Thyroid gland (tissue), 4 donors: ENCODE results near the gene GIPC2. TPM values are rescaled to one million over a fixed set of nuclear protein-coding genes. Genes with fewer than 3 reads are reported as not detected.
"Not testable (repeated sequence)": the region's sequence is repeated elsewhere in the genome, so short reads cannot be mapped to it uniquely, and the experiment has no call there.

Experiments
- DNase-seq, 2 donors: peaks; one replicate each; pipeline ENCODE4 v3.0.0-alpha.2; 2019
- H3K27ac ChIP-seq, 3 donors: fragments of 200-600 bp; sonication (generic); 1 replicate in 2 of 3; 2 replicates in 1 of 3; pipeline ENCODE4 v1.5.1; 2016 to 2019; ENCODE audit warnings: mild to moderate bottlenecking in 1 of 3, moderate library complexity in 1 of 3
- H3K27me3 ChIP-seq: fragments of 200-600 bp; sonication (generic); one replicate; pipeline ENCODE4 v1.5.1; 2019
- H3K36me3 ChIP-seq, 2 donors: fragments of 200-600 bp; sonication (generic); one replicate each; pipeline ENCODE4 v1.5.1; 2016 to 2019
- H3K4me1 ChIP-seq, 2 donors: fragments of 200-600 bp; sonication (generic); one replicate each; pipeline ENCODE4 v1.5.1; 2017 to 2019
- H3K4me3 ChIP-seq, 3 donors: fragments of 200-600 bp; sonication (generic); replicated peaks in 1 of 3; 1 replicate in 2 of 3; 2 replicates in 1 of 3; pipeline ENCODE4 v1.5.1; 2016; ENCODE audit warnings: mild to moderate bottlenecking in 1 of 3
- H3K9me3 ChIP-seq: fragments of 200-600 bp; sonication (generic); one replicate; pipeline ENCODE4 v1.5.1; 2017
- POLR2A ChIP-seq, 2 donors: fragments of 450-650 bp; IDR thresholded peaks; one replicate each; pipeline ENCODE4 v1.6.1; 2017; ENCODE audit warnings: antibody characterized with exemption in 2 of 2, mild to moderate bottlenecking in 2 of 2, moderate library complexity in 1 of 2
- WGBS, 2 donors: methylation state at CpG; one replicate each; pipeline ENCODE4 v1.1.5; 2017; 5-methylcytosine and 5-hydroxymethylcytosine counted together
- intact Hi-C: fragments of 100-400 bp; cut with DNase I; formaldehyde crosslinking; loops from one replicate; pipeline ENCODE4 v1.15.1; 2023
- total RNA-seq, 4 donors: library from RNA; depleted of rRNA; stranded (reverse); fragments of >200 nt; gene quantifications; one replicate each; pipeline ENCODE4 v1.2.3, GENCODE V29; 2016
- TF ChIP-seq, protein P1 (sequence below), 6 experiments: fragments of 200-600 bp in 3 of 6; fragments of 450-650 bp in 3 of 6; sonication (generic) in 3 of 6; IDR thresholded peaks; one replicate each; pipeline ENCODE4 v1.5.1; 2016 to 2019; ENCODE audit warnings: antibody characterized with exemption in 6 of 6, mild to moderate bottlenecking in 2 of 6, inconsistent platforms in 1 of 6, moderate library complexity in 1 of 6

Gene GIPC2
- total RNA-seq, 4 donors from 2014 or later: 1.5 to 5.0 (median 2.6) TPM

DNA sequence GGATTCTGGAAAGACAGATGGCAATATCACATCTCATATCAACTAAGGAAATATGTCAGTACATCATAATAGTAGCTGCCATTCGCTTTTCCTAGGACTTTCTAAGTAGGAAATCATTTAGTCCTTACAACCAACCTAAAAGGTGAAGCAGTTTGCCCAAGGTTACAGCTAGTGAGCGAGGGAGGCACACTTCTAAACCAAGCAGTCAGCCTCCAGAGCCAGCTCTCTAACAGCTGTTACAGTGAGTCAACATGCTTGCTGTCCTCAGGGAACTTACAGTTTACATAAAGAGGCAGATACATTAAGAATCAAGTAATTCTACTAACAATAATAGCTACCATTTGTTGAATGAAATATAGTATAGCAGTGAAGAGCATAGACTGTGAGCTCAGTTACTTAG lies 57.1 kb downstream of the GIPC2 start:
- Histone ChIP-seq H3K4me1 (peaks cover 4 to 6% of the 10 kb centered on the region in 2 donors), H3K27me3 (no peaks in the 10 kb centered on the region), H3K4me3 (no peak overlapping the region), H3K36me3 (no peaks in the 10 kb centered on the region), H3K9me3 (no peaks in the 10 kb centered on the region), H3K27ac (no peak overlapping the region)
- TF ChIP-seq, protein P1, sequence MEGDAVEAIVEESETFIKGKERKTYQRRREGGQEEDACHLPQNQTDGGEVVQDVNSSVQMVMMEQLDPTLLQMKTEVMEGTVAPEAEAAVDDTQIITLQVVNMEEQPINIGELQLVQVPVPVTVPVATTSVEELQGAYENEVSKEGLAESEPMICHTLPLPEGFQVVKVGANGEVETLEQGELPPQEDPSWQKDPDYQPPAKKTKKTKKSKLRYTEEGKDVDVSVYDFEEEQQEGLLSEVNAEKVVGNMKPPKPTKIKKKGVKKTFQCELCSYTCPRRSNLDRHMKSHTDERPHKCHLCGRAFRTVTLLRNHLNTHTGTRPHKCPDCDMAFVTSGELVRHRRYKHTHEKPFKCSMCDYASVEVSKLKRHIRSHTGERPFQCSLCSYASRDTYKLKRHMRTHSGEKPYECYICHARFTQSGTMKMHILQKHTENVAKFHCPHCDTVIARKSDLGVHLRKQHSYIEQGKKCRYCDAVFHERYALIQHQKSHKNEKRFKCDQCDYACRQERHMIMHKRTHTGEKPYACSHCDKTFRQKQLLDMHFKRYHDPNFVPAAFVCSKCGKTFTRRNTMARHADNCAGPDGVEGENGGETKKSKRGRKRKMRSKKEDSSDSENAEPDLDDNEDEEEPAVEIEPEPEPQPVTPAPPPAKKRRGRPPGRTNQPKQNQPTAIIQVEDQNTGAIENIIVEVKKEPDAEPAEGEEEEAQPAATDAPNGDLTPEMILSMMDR (IDR thresholded peaks at IDR 0.05): no peak
- TF ChIP-seq POLR2A (IDR thresholded peaks at IDR 0.05): no peak
- DNase-seq: no peak
- intact Hi-C loops: no loop called here
- WGBS, 2 donors: 87 to 92% methylated on average over 2 of the region's 2 CpGs

DNA sequence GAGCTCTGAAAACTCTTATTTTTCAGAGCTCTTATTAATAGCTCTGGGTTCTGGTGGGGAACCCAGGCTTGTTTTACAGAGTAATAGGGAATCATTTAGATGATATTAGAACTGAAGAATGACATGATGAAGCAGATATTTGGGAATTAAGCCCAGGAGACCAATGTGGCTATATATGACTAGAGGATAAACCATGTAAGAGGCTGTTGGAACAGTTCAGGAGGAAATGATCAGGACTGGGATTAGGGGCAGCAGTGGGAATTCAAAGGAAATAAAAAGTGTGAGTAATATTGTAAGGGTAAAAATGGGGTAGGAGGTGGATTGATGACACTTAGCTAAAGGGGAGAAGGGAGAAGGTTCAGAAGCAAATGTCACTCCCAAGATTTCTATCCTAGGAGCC lies 58.6 kb downstream of the GIPC2 start:
- Histone ChIP-seq H3K4me3 (no peak overlapping the region), H3K36me3 (no peaks in the 10 kb centered on the region), H3K4me1 (peaks cover 4 to 6% of the 10 kb centered on the region in 2 donors), H3K9me3 (no peaks in the 10 kb centered on the region), H3K27ac (no peak overlapping the region), H3K27me3 (no peaks in the 10 kb centered on the region)
- DNase-seq: no peak
- TF ChIP-seq POLR2A (IDR thresholded peaks at IDR 0.05): no peak
- TF ChIP-seq, protein P1 (IDR thresholded peaks at IDR 0.05): no peak
- intact Hi-C loops: no loop called here

DNA sequence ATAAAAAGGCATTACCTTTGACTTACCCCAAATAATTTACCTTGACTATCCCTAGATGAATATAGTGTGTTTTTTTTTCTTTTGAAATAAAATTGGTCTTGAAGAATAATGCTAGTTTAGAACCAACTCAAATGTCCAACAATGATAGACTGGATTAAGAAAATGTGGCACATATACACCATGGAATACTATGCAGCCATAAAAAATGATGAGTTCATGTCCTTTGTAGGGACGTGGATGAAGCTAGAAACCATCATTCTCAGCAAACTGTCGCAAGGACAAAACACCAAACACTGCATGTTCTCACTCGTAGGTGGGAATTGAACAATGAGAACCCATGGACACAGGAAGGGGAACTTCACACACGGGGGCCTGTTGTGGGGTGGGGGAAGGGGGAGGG lies 63.9 kb downstream of the GIPC2 start:
- H3K27ac ChIP-seq, H3K9me3 ChIP-seq, H3K36me3 ChIP-seq, H3K27me3 ChIP-seq, H3K4me3 ChIP-seq, DNase-seq: not testable (repeated sequence)
- intact Hi-C loops: loop anchor here (10.0 kb wide), 2 partner anchors 95 to 155 kb away; no protein-coding TSS in a partner anchor
- peaks cover 0 to 14% of the 10 kb centered on the region in 2 donors for H3K4me1 ChIP-seq
- WGBS, 2 donors: 89 to 90% methylated on average over 4 of the region's 4 CpGs

DNA sequence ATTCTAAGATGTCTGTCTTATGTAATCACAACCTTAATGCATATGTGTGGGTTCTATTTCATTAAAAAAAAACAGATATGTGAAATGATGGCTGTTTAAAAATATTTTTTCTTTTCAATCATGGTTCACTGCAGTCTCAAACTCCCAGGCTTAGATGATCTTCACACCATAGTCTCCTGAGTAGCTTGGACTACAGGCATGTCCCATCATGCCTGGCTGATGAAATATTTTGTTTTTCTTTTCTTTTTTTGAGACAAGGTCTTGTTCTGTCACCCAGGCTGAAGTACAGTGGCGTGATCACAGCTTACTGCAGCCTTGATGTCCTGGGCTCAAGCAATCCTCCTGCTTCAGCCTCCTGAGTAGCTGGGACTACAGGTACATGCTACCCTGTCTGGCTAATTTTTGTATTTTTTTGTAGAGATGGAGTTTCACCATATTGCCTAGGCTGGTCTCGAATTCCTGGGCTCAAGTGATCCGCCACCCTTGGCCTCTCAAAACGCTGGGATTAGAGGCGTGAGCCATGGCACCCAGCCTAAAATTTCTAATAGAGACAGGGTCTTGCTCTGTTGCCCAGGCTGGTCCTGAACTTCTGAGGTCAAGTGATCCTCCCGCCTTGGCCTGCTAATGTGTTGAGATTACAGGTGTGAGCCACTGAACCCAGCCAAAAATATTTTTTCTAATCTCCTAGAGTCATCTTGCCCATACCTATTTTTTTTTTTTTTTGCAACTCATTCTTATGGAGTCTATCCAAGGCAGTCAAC lies 67.6 kb downstream of the GIPC2 start:
- no peaks in the 10 kb centered on the region for H3K27me3 ChIP-seq
- H3K4me1 ChIP-seq: peaks cover 0 to 14% of the 10 kb centered on the region in 2 donors
- intact Hi-C loops: loop anchor here (10.0 kb wide), 2 partner anchors 99 to 159 kb away; no protein-coding TSS in a partner anchor
- H3K9me3 ChIP-seq: no peaks in the 10 kb centered on the region
- no peaks in the 10 kb centered on the region for H3K36me3 ChIP-seq
- H3K27ac ChIP-seq: peak overlapping the region; percentile 34 to 63 (median 36)
- WGBS, 2 donors: 56 to 65% methylated on average over 6 of the region's 6 CpGs
- peak; percentile 62 to 89 for DNase-seq
- H3K4me3 ChIP-seq: no peak overlapping the region
- TF ChIP-seq, protein P1 (IDR thresholded peaks at IDR 0.05): no peak
- TF ChIP-seq POLR2A (IDR thresholded peaks at IDR 0.05): no peak

DNA sequence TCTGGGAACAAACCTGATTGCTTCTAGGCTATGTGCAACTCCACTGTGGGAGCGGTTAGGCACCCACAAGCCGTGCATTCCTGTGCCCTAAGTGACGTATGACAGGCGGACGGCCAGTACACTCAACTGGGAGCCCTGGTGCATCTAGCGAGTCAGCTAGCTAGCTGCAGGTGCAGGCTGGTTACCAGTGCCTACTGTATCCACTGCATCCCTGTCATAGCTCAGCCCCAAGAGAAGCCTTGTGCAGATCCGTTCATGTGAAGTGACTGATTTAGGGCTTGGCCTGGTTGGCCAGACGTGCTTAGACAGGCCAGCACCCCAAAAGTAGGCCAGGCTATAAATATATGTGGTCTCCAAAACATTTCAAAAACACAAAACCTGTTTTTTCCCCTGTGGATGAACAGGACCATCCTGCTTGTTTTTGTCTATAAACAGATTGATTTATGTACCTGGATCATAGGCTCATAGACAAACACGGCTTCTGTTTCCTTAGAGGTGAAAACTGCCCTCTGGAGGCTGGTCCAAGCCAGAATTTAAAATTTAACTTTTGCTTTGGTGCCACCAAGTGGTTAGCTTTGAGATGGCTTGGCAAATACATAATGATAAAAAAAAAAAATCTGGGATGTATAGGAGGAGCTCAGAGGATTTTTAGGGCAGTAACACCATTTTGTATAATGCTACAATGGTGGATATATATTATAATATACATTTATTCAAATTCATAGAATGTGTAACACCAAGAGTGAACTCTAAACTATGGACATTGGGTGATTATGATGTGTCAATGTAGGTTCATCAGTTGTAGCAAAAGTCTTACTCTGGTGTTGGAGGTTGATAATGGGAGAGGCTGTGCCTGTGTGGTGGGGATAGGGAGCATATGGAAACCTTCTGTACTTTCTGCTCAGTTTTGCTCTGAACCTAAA lies 68.5 kb downstream of the GIPC2 start:
- H3K4me3 ChIP-seq: no peak overlapping the region
- H3K4me1 ChIP-seq: peaks cover 0 to 14% of the 10 kb centered on the region in 2 donors
- no peaks in the 10 kb centered on the region for H3K27me3 ChIP-seq
- peak overlapping the region; percentile 34 to 63 (median 36) for H3K27ac ChIP-seq
- intact Hi-C loops: loop anchor here (10.0 kb wide), 2 partner anchors 99 to 159 kb away; no protein-coding TSS in a partner anchor
- WGBS, 2 donors: 39 to 60% methylated on average over 9 of the region's 9 CpGs
- peak; percentile 61 to 82 for DNase-seq
- TF ChIP-seq, protein P1 (IDR thresholded peaks at IDR 0.05): peak; percentile 63 to 98 (median 83)
- TF ChIP-seq POLR2A (IDR thresholded peaks at IDR 0.05): no peak
- H3K9me3 ChIP-seq: no peaks in the 10 kb centered on the region
- no peaks in the 10 kb centered on the region for H3K36me3 ChIP-seq

DNA sequence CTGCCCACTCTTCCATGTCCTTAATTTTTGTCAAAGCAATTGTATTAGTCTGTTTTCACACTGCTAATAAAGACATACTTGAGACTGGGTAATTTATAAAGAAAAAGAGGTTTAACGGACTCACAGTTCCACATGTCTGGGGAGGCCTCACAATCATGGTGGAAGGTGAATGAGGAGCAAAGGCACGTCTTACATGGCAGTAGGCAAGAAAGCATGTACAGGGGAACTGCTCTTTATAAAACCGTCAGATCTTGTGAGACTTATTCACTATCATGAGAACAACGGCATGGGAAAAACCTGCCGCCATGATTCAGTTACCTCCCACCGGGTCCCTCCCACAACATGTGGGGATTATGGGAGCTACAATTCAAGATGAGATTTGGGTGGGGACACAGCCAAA lies 74.7 kb downstream of the GIPC2 start:
- not testable (repeated sequence) for H3K27me3 ChIP-seq, H3K27ac ChIP-seq, DNase-seq, H3K4me3 ChIP-seq, H3K9me3 ChIP-seq, H3K4me1 ChIP-seq, H3K36me3 ChIP-seq
- WGBS, 2 donors: 93 to 98% methylated on average over 6 of the region's 6 CpGs
- intact Hi-C loops: loop anchor here (10.0 kb wide), 1 partner anchor 554 kb away; no protein-coding TSS in a partner anchor
